ENCODE results near the gene ZDHHC14.

GRCh38 chr6:157486572-157486971, 105.6 kb downstream of the ZDHHC14 start:
- TF ChIP-seq CTCF (IDR thresholded peaks at IDR 0.05) = no peak
- no peak for TF ChIP-seq POLR2A (IDR thresholded peaks at IDR 0.05)
- TF ChIP-seq POLR2AphosphoS5 (IDR thresholded peaks at IDR 0.05) = no peak
